ENCODE results near the gene ICAM1.

ICAM1 gene

GRCh38 chr19:10318807-10319682 lies 48.1 kb downstream of the ICAM1 start:
- no peak for DNase-seq (ENCODE audit: low read depth in 2 of 2)
- TF ChIP-seq CTCF (IDR thresholded peaks at IDR 0.05; ENCODE audit: low read depth, low read length) = no peak
- no peak overlapping the region for H3K4me3 ChIP-seq (replicated peaks in 1 of 2; ENCODE audit: low read depth in 2 of 2, low read length in 2 of 2)

- no peak overlapping the region for H3K4me3 ChIP-seq (replicated peaks in 1 of 2; ENCODE audit: low read depth in 2 of 2, low read length in 2 of 2)
- TF ChIP-seq CTCF (IDR thresholded peaks at IDR 0.05; ENCODE audit: low read depth, low read length) = no peak
- no peak for DNase-seq (ENCODE audit: low read depth in 2 of 2)
Observed at GRCh38 chr19:10320602-10321416, 49.9 kb downstream of the ICAM1 start.

- no peak for DNase-seq (ENCODE audit: low read depth in 2 of 2)
- no peak for TF ChIP-seq CTCF (IDR thresholded peaks at IDR 0.05; ENCODE audit: low read depth, low read length)
- H3K4me3 ChIP-seq (replicated peaks in 1 of 2; ENCODE audit: low read depth in 2 of 2, low read length in 2 of 2) = no peak overlapping the region
Observed at GRCh38 chr19:10321417-10321797, 50.5 kb downstream of the ICAM1 start.

- no peak for DNase-seq (ENCODE audit: low read depth in 2 of 2)
- H3K4me3 ChIP-seq (replicated peaks in 1 of 2; ENCODE audit: low read depth in 2 of 2, low read length in 2 of 2) = no peak overlapping the region
- TF ChIP-seq CTCF (IDR thresholded peaks at IDR 0.05; ENCODE audit: low read depth, low read length) = no peak
Observed at GRCh38 chr19:10321874-10322835, 51.2 kb downstream of the ICAM1 start.

- no peak overlapping the region for H3K4me3 ChIP-seq (replicated peaks in 1 of 2; ENCODE audit: low read depth in 2 of 2, low read length in 2 of 2)
- no peak for DNase-seq (ENCODE audit: low read depth in 2 of 2)
- TF ChIP-seq CTCF (IDR thresholded peaks at IDR 0.05; ENCODE audit: low read depth, low read length) = no peak
Observed at GRCh38 chr19:10325732-10326131, 54.8 kb downstream of the ICAM1 start.

- TF ChIP-seq CTCF (IDR thresholded peaks at IDR 0.05; ENCODE audit: low read depth, low read length) = no peak
- DNase-seq (ENCODE audit: low read depth in 2 of 2) = no peak
- no peak overlapping the region for H3K4me3 ChIP-seq (replicated peaks in 1 of 2; ENCODE audit: low read depth in 2 of 2, low read length in 2 of 2)
Observed at GRCh38 chr19:10327793-10328192, 56.9 kb downstream of the ICAM1 start.
